Measurements from ENCODE around the gene FHOD3.

- TF ChIP-seq, protein P1, sequence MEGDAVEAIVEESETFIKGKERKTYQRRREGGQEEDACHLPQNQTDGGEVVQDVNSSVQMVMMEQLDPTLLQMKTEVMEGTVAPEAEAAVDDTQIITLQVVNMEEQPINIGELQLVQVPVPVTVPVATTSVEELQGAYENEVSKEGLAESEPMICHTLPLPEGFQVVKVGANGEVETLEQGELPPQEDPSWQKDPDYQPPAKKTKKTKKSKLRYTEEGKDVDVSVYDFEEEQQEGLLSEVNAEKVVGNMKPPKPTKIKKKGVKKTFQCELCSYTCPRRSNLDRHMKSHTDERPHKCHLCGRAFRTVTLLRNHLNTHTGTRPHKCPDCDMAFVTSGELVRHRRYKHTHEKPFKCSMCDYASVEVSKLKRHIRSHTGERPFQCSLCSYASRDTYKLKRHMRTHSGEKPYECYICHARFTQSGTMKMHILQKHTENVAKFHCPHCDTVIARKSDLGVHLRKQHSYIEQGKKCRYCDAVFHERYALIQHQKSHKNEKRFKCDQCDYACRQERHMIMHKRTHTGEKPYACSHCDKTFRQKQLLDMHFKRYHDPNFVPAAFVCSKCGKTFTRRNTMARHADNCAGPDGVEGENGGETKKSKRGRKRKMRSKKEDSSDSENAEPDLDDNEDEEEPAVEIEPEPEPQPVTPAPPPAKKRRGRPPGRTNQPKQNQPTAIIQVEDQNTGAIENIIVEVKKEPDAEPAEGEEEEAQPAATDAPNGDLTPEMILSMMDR (conservative IDR thresholded peaks at IDR 0.05; ENCODE audit: low read length), result no peak
- no peak for TF ChIP-seq EZH2phosphoT487 (IDR thresholded peaks at IDR 0.05; ENCODE audit: borderline replicate concordance)
These were observed 157.4 kb downstream of the FHOD3 start for GRCh38 chr18:36454848-36455458.
